Stimulated activated memory B cell treated with anti-CD40 and anti-IgM and Interleukin-4, amounts not matched to agents 10 μg/mL and 1 μg/mL and 100 μg/mL, for 72 hours (primary cell): ENCODE data around the gene OLIG1.

Experiments used
- ATAC-seq: fragments of 150-1000 bp; cut with Tn5 transposase; 2 replicates; pipeline ENCODE4 v1.10.0; 2021
- H3K27ac Mint-ChIP-seq: one replicate; pipeline ENCODE4 v1.8.0; 2022; ENCODE audit warnings: mild to moderate bottlenecking, mixed read lengths
- H3K27me3 Mint-ChIP-seq: one replicate; pipeline ENCODE4 v1.8.0; 2022; ENCODE audit warnings: mixed read lengths
- H3K36me3 Mint-ChIP-seq: one replicate; pipeline ENCODE4 v1.8.0; 2022; ENCODE audit warnings: mixed read lengths
- H3K4me1 Mint-ChIP-seq: one replicate; pipeline ENCODE4 v1.8.0; 2022; ENCODE audit warnings: mixed read lengths
- H3K4me3 Mint-ChIP-seq: one replicate; pipeline ENCODE4 v1.8.0; 2022; ENCODE audit warnings: mild to moderate bottlenecking, moderate library complexity, mixed read lengths
- H3K9me3 Mint-ChIP-seq: one replicate; pipeline ENCODE4 v1.8.0; 2022; ENCODE audit warnings: mixed read lengths

The OLIG1 gene

GRCh38 chr21:33067457-33067856 is 2.5 kb upstream of the OLIG1 start:
- no peak for ATAC-seq

DNA sequence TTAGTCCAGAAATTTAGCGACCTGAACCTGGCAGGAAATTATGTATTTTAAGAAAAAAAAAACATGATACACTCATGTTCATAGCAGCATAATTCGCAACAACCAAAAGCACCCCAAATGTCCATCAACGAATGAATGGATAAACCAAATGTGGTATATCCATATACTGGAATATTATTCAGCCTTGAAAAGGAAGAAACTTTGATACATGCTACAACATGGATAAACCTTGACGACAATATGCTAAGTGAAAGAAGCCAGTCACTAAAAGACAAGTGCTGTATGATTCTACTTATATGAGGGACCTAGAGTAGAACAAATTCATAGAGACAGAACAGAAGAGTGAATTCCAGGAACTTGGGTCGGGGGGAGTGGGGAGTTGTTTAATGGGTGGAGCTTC is 698 bp upstream of the OLIG1 start:
- H3K4me1 Mint-ChIP-seq, result peaks cover 13% of the 10 kb centered on the region
- peaks cover 79% of the 10 kb centered on the region for H3K27me3 Mint-ChIP-seq
- H3K27ac Mint-ChIP-seq, result no peak overlapping the region
- no peaks in the 10 kb centered on the region for H3K36me3 Mint-ChIP-seq
- H3K9me3 Mint-ChIP-seq, result no peaks in the 10 kb centered on the region
- no peak overlapping the region for H3K4me3 Mint-ChIP-seq
- no peak for ATAC-seq

More at GRCh38 chr21:33067457-33067856, 2.5 kb upstream of the OLIG1 start:
- peaks cover 83% of the 10 kb centered on the region for H3K27me3 Mint-ChIP-seq
- no peaks in the 10 kb centered on the region for H3K36me3 Mint-ChIP-seq
- no peak overlapping the region for H3K4me3 Mint-ChIP-seq
- no peak overlapping the region for H3K27ac Mint-ChIP-seq
- H3K4me1 Mint-ChIP-seq, result peaks cover 13% of the 10 kb centered on the region
- no peaks in the 10 kb centered on the region for H3K9me3 Mint-ChIP-seq

DNA sequence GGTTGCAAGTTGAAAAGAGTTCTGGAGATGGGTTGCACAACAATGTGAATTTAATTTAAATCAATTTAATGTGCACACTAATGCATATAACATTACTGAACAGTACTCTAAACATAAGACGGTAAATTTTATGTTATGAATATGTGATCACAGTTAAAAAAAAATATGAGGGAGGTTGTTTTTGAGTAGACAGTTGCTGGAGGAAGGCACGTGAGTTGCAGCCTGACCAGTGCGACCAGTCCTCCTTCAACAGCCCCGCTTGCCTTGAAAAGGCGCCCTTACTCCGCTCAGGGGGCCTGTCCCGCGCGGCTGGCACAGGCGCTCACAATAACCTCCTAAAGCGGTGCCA is 322 bp upstream of the OLIG1 start:
- no peaks in the 10 kb centered on the region for H3K9me3 Mint-ChIP-seq
- H3K27ac Mint-ChIP-seq, result no peak overlapping the region
- H3K4me3 Mint-ChIP-seq, result no peak overlapping the region
- H3K4me1 Mint-ChIP-seq, result peaks cover 13% of the 10 kb centered on the region
- ATAC-seq, result no peak
- H3K27me3 Mint-ChIP-seq, result peaks cover 76% of the 10 kb centered on the region
- no peaks in the 10 kb centered on the region for H3K36me3 Mint-ChIP-seq

GRCh38 chr21:33070744-33070997 is 730 bp downstream of the OLIG1 start:
- H3K36me3 Mint-ChIP-seq, result no peaks in the 10 kb centered on the region
- H3K4me3 Mint-ChIP-seq, result no peak overlapping the region
- peaks cover 13% of the 10 kb centered on the region for H3K4me1 Mint-ChIP-seq
- no peak overlapping the region for H3K27ac Mint-ChIP-seq
- peaks cover 68% of the 10 kb centered on the region for H3K27me3 Mint-ChIP-seq
- H3K9me3 Mint-ChIP-seq, result no peaks in the 10 kb centered on the region
- no peak for ATAC-seq

GRCh38 chr21:33070998-33071769 is 1.2 kb downstream of the OLIG1 start:
- H3K36me3 Mint-ChIP-seq, result no peaks in the 10 kb centered on the region
- H3K4me1 Mint-ChIP-seq, result peaks cover 13% of the 10 kb centered on the region
- H3K9me3 Mint-ChIP-seq, result no peaks in the 10 kb centered on the region
- H3K27me3 Mint-ChIP-seq, result peaks cover 69% of the 10 kb centered on the region
- ATAC-seq, result no peak
- H3K27ac Mint-ChIP-seq, result no peak overlapping the region
- H3K4me3 Mint-ChIP-seq, result peak overlapping the region; percentile 59

- no peaks in the 10 kb centered on the region for H3K9me3 Mint-ChIP-seq
- no peak overlapping the region for H3K27ac Mint-ChIP-seq
- no peak for ATAC-seq
- H3K4me3 Mint-ChIP-seq, result peak overlapping the region; percentile 42
- peaks cover 13% of the 10 kb centered on the region for H3K4me1 Mint-ChIP-seq
- H3K36me3 Mint-ChIP-seq, result no peaks in the 10 kb centered on the region
- H3K27me3 Mint-ChIP-seq, result peaks cover 69% of the 10 kb centered on the region
Observed at GRCh38 chr21:33071770-33072306, 1.9 kb downstream of the OLIG1 start.

DNA sequence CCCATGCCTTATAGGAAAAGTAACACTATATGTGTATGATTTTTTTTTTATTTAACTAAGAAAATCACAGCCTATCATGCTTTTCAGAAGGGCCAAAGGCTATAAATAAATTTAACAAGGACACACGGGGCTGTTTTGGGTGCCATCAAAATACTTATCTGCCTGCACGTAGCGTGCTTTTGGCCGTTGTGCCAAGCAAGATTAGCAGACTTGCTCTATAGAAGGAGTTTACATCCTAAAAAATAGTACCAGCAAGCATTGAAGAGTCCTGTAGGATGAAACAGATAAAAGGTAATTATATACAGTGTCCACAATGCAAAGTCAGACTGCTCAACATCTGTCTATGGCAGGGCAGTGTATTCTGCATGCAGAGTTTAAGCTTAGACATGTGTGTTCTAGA is 3.7 kb downstream of the OLIG1 start:
- H3K4me3 Mint-ChIP-seq, result no peak overlapping the region
- ATAC-seq, result no peak
- H3K4me1 Mint-ChIP-seq, result peaks cover 15% of the 10 kb centered on the region
- no peak overlapping the region for H3K27ac Mint-ChIP-seq
- H3K9me3 Mint-ChIP-seq, result no peaks in the 10 kb centered on the region
- H3K27me3 Mint-ChIP-seq, result peaks cover 72% of the 10 kb centered on the region
- H3K36me3 Mint-ChIP-seq, result no peaks in the 10 kb centered on the region

DNA sequence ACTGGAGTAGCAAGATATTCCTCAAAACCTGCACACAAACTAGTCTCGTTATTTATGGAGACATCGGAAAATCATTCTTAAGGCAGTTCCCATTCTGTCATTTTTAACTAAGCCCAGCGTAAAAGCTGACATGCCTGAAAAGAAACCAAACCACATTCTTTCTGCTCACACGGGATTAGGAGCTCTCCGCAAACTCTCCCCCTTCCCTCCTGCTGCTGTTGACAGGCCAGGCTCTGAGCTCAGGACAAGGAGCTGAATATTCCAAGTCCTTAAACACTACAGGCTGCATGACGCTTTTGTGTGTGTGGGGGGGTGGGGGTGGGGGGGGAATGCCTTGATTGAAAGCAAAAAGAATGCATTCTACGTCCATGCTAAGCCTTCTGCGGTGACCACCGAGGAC is 5.2 kb downstream of the OLIG1 start:
- H3K4me1 Mint-ChIP-seq, result peaks cover 24% of the 10 kb centered on the region
- H3K4me3 Mint-ChIP-seq, result no peak overlapping the region
- ATAC-seq, result no peak

GRCh38 chr21:33075596-33076195 is 5.8 kb downstream of the OLIG1 start:
- Mint-ChIP-seq H3K9me3 (no peaks in the 10 kb centered on the region), H3K36me3 (no peaks in the 10 kb centered on the region), H3K4me3 (no peak overlapping the region), H3K27me3 (peaks cover 73% of the 10 kb centered on the region), H3K4me1 (peaks cover 24% of the 10 kb centered on the region), H3K27ac (no peak overlapping the region)
- ATAC-seq, result no peak

More for the DNA sequence above, 5.2 kb downstream of the OLIG1 start:
- Mint-ChIP-seq H3K27ac (no peak overlapping the region), H3K36me3 (no peaks in the 10 kb centered on the region), H3K9me3 (no peaks in the 10 kb centered on the region), H3K27me3 (peaks cover 67% of the 10 kb centered on the region)

- ATAC-seq, result no peak
- H3K9me3 Mint-ChIP-seq, result no peaks in the 10 kb centered on the region
- H3K4me1 Mint-ChIP-seq, result peaks cover 16% of the 10 kb centered on the region
- no peak overlapping the region for H3K4me3 Mint-ChIP-seq
- H3K27ac Mint-ChIP-seq, result no peak overlapping the region
- no peaks in the 10 kb centered on the region for H3K36me3 Mint-ChIP-seq
- peaks cover 66% of the 10 kb centered on the region for H3K27me3 Mint-ChIP-seq
Observed at GRCh38 chr21:33076600-33077329, 6.8 kb downstream of the OLIG1 start.

DNA sequence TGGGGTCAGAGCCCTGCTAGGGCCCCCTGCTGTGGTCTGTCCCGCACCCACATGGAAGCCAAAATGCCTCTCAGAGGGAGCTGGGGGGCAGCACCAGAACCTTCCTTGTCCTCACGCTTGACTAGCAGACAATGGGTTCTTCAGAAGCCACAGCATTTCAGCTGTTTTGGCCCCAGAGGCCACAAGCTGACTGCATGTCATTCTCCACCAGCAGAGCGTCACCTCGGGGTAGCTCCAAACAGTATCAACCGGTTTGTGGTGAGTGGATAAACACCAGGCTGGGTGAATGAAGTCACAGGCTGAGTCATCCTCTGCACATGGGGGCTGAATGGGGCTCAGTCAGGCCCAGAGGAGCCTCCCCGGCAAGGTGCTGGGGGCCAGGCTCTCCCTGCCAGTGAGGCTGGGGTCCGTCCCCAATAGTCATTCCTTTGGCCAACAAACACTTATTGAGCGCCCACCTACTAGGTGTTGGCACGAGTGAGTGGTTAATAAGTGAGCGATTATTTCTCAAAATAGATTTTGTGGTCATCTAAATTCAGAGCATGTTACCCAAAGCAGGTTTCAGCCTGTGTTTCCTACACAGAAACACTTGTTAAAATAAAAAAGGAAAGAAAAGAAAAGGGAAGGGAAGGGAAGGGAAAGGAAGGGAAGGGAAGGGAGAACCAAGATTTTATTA is 9.1 kb downstream of the OLIG1 start:
- peaks cover 12% of the 10 kb centered on the region for H3K4me1 Mint-ChIP-seq

DNA sequence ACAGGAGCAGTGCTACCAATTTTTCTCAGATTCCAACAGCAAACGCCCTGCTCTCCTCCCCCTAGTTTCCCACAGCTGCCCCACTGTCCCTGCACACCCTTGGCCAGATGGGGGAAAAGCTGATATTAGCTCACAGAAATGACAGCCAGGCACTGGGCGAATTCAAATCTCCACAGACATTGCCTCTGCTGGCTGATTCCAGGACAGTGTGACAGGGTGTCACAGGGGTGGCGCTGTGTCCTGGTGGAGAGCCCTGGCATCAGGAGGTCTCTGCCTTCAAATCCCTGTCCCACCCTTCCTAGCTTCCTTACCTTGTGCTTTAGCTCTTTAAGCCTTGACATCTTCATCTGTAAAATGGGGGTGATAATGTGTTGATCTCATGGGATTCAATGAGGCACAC is 10.4 kb downstream of the OLIG1 start:
- Mint-ChIP-seq H3K9me3 (no peaks in the 10 kb centered on the region), H3K27ac (no peak overlapping the region), H3K27me3 (peaks cover 68% of the 10 kb centered on the region), H3K36me3 (no peaks in the 10 kb centered on the region), H3K4me1 (peaks cover 12% of the 10 kb centered on the region), H3K4me3 (no peak overlapping the region)
- no peak for ATAC-seq

More for the DNA sequence above, 9.1 kb downstream of the OLIG1 start:
- H3K27me3 Mint-ChIP-seq, result peaks cover 65% of the 10 kb centered on the region
- no peaks in the 10 kb centered on the region for H3K36me3 Mint-ChIP-seq
- peak; percentile 95 for ATAC-seq
- no peaks in the 10 kb centered on the region for H3K9me3 Mint-ChIP-seq
- H3K27ac Mint-ChIP-seq, result peak overlapping the region; percentile 82
- H3K4me3 Mint-ChIP-seq, result peak overlapping the region; percentile 11

- H3K9me3 Mint-ChIP-seq, result no peaks in the 10 kb centered on the region
- no peak overlapping the region for H3K27ac Mint-ChIP-seq
- H3K4me1 Mint-ChIP-seq, result peaks cover 12% of the 10 kb centered on the region
- H3K4me3 Mint-ChIP-seq, result no peak overlapping the region
- no peaks in the 10 kb centered on the region for H3K36me3 Mint-ChIP-seq
- ATAC-seq, result no peak
- peaks cover 68% of the 10 kb centered on the region for H3K27me3 Mint-ChIP-seq
Observed at GRCh38 chr21:33080776-33081175, 10.8 kb downstream of the OLIG1 start.

DNA sequence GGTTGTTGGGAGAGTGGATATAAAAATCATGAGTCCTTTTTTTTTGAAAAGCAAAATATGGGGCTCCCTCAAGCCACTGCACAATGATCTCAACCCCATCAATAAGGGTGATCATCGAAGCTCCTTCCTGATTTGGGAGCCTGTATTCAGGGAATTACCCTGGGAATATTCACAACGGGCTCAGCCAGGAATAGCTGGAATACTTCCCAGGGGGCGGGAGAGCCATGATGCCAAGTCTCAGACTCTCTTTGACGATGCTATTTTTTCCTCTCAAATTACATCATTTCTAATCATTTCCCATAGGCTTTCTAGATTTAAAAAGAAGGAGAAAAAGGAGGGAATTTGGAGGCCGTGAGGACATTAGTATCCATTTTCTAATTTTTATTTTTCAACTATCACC is 18.4 kb downstream of the OLIG1 start:
- no peaks in the 10 kb centered on the region for H3K36me3 Mint-ChIP-seq

DNA sequence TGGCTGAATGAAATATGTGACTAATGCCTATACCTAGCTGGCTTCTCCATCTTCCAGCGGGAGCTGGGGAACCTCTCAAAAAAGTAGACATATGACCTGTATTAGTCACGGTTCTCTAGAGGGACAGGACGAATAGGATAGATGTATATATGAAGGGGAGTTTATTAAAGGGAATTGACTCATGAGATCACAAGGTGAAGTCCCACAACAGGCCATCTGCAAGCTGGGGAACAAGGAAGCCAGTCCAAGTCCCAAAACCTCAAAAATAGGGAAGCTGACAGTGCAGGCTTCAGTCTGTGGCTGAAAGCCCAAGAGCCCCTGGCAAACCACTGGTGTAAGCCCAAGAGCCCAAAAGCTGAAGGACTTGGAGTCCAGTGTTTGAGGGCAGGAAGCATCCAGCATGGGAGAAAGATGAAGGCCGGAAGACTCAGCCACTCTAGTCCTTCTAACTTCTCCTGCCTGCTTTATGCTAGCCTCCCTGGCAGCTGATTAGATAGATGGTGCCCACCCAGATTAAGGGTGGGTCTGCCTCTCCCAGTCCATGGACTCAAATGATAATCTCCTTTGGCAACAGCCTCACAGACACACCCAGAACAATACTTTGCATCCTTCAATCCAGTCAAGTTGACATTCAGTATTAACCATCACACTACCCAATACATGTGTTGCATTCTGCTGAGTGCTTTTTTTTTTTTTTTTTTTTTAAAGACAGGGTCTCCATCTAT is 19.6 kb downstream of the OLIG1 start:
- Mint-ChIP-seq H3K27ac (no peak overlapping the region), H3K9me3 (no peaks in the 10 kb centered on the region), H3K4me1 (no peaks in the 10 kb centered on the region), H3K27me3 (peaks cover 35% of the 10 kb centered on the region), H3K36me3 (no peaks in the 10 kb centered on the region), H3K4me3 (no peak overlapping the region)
- no peak for ATAC-seq

More for the DNA sequence above, 18.4 kb downstream of the OLIG1 start:
- no peak for ATAC-seq
- Mint-ChIP-seq H3K27ac (no peak overlapping the region), H3K9me3 (no peaks in the 10 kb centered on the region), H3K27me3 (peaks cover 41% of the 10 kb centered on the region), H3K4me1 (no peaks in the 10 kb centered on the region), H3K4me3 (no peak overlapping the region)
